Rectal smooth muscle tissue (tissue), 1 donor: ENCODE measurements around the gene ZC3H12D.
A peak's percentile ranks its signal among the peaks of the same experiment; 100 is the strongest.

Source experiments
- H3K27ac ChIP-seq: one replicate; pipeline ENCODE4 v1.7.0; 2013; ENCODE audit warnings: low read depth, low read length, inconsistent platforms
- H3K27me3 ChIP-seq: one replicate; pipeline ENCODE4 v1.7.0; 2013; ENCODE audit warnings: low read length; ENCODE audit not compliant: control insufficient read depth, insufficient read depth
- H3K36me3 ChIP-seq: one replicate; pipeline ENCODE4 v1.7.0; 2013; ENCODE audit warnings: low read length; ENCODE audit not compliant: control insufficient read depth, insufficient read depth
- H3K4me1 ChIP-seq: one replicate; pipeline ENCODE4 v1.7.0; 2013; ENCODE audit warnings: low read length; ENCODE audit not compliant: control insufficient read depth, insufficient read depth
- H3K4me3 ChIP-seq: one replicate; pipeline ENCODE4 v1.7.0; 2013; ENCODE audit warnings: low read length
- H3K9ac ChIP-seq: one replicate; pipeline ENCODE4 v1.7.0; 2013; ENCODE audit warnings: low read length

Gene ZC3H12D

GRCh38 chr6:149443411-149444181 is 41.2 kb downstream of the ZC3H12D start:
- Histone ChIP-seq H3K27ac (no peak overlapping the region), H3K36me3 (no peaks in the 10 kb centered on the region), H3K4me3 (no peak overlapping the region), H3K9ac (no peak overlapping the region), H3K27me3 (no peaks in the 10 kb centered on the region), H3K4me1 (no peaks in the 10 kb centered on the region)

- Histone ChIP-seq H3K27me3 (no peaks in the 10 kb centered on the region), H3K9ac (no peak overlapping the region), H3K4me1 (no peaks in the 10 kb centered on the region), H3K36me3 (no peaks in the 10 kb centered on the region), H3K4me3 (no peak overlapping the region), H3K27ac (no peak overlapping the region)
Observed at GRCh38 chr6:149441740-149442139, 43.1 kb downstream of the ZC3H12D start.

- H3K4me3 ChIP-seq, result no peak overlapping the region
- no peaks in the 10 kb centered on the region for H3K27me3 ChIP-seq
- no peaks in the 10 kb centered on the region for H3K4me1 ChIP-seq
- H3K36me3 ChIP-seq, result no peaks in the 10 kb centered on the region
- no peak overlapping the region for H3K27ac ChIP-seq
- no peak overlapping the region for H3K9ac ChIP-seq
Observed at GRCh38 chr6:149440735-149441671, 43.8 kb downstream of the ZC3H12D start.

DNA sequence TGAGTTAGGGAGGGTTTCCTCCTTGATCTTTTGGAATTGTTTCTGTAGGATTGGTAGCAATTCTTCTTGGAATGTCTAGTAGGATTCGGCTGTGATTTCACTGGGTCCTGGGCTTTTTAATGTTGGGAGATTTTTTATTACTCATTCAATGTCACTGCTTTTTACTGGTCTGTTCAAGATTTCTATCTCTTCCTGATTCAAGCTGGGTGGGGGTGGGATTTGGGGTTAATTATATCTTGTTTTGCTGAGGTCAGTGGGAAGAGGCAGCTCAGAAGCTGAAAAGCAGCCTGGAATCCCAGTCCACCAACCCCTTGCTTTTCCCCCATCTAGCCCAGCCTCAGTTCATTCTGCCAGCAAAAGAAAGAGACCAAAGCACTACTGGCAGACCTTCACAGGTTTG is 45.2 kb downstream of the ZC3H12D start:
- H3K27ac ChIP-seq, result no peak overlapping the region
- no peak overlapping the region for H3K4me3 ChIP-seq
- no peaks in the 10 kb centered on the region for H3K27me3 ChIP-seq
- H3K9ac ChIP-seq, result no peak overlapping the region
- no peaks in the 10 kb centered on the region for H3K4me1 ChIP-seq
- no peaks in the 10 kb centered on the region for H3K36me3 ChIP-seq

GRCh38 chr6:149438855-149439254 is 46.0 kb downstream of the ZC3H12D start:
- H3K4me1 ChIP-seq, result no peaks in the 10 kb centered on the region
- no peaks in the 10 kb centered on the region for H3K36me3 ChIP-seq
- no peak overlapping the region for H3K4me3 ChIP-seq
- no peaks in the 10 kb centered on the region for H3K27me3 ChIP-seq
- H3K9ac ChIP-seq, result no peak overlapping the region
- no peak overlapping the region for H3K27ac ChIP-seq

DNA sequence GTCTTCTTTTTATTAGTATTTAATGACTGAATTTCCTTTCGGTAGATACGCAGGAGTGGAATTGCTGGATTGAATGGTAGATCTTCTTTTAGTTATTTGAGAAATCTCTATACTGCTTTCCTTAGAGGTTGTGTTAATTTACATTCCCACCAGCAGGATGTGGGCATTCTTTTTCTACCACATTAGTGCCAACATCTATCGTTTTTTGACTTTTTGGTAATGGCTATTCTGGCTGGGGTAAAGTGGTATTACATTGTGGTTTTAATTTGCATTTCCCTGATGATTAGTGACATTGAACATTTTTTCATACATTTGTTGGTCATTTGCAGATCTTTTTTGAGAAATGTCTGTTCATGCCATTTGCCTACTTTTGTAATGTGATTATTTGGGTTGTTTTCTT is 47.6 kb downstream of the ZC3H12D start:
- no peak overlapping the region for H3K27ac ChIP-seq
- no peak overlapping the region for H3K4me3 ChIP-seq
- no peak overlapping the region for H3K9ac ChIP-seq
- H3K36me3 ChIP-seq, result no peaks in the 10 kb centered on the region
- no peaks in the 10 kb centered on the region for H3K27me3 ChIP-seq
- H3K4me1 ChIP-seq, result no peaks in the 10 kb centered on the region

GRCh38 chr6:149436647-149437046 is 48.2 kb downstream of the ZC3H12D start:
- H3K27me3 ChIP-seq, result no peaks in the 10 kb centered on the region
- no peaks in the 10 kb centered on the region for H3K36me3 ChIP-seq
- no peak overlapping the region for H3K4me3 ChIP-seq
- no peaks in the 10 kb centered on the region for H3K4me1 ChIP-seq
- H3K9ac ChIP-seq, result no peak overlapping the region
- no peak overlapping the region for H3K27ac ChIP-seq

- Histone ChIP-seq H3K4me1 (no peaks in the 10 kb centered on the region), H3K27me3 (no peaks in the 10 kb centered on the region), H3K9ac (no peak overlapping the region), H3K4me3 (no peak overlapping the region), H3K27ac (no peak overlapping the region), H3K36me3 (no peaks in the 10 kb centered on the region)
Observed at GRCh38 chr6:149435919-149436586, 48.8 kb downstream of the ZC3H12D start.

DNA sequence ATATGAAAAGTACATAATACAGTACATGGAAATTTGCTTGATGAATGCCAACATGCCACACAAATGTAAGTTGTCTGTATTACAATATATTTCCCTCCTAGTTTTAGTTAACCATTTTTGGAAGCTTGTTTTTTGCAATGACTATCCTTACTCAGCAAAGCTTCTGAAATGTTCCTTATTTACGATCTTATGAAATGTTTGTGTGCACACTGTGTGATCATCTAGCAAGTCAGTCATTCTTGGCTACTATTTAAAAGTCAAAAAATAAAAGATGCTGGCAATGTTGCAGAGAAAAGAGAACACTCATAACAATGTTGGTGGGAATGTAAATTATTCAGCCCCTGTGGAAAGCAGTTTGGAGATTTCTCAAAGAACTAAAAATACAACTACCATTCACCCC is 50.9 kb downstream of the ZC3H12D start:
- H3K27me3 ChIP-seq, result no peaks in the 10 kb centered on the region
- no peak overlapping the region for H3K9ac ChIP-seq
- no peaks in the 10 kb centered on the region for H3K36me3 ChIP-seq
- no peak overlapping the region for H3K27ac ChIP-seq
- H3K4me3 ChIP-seq, result no peak overlapping the region
- no peaks in the 10 kb centered on the region for H3K4me1 ChIP-seq

DNA sequence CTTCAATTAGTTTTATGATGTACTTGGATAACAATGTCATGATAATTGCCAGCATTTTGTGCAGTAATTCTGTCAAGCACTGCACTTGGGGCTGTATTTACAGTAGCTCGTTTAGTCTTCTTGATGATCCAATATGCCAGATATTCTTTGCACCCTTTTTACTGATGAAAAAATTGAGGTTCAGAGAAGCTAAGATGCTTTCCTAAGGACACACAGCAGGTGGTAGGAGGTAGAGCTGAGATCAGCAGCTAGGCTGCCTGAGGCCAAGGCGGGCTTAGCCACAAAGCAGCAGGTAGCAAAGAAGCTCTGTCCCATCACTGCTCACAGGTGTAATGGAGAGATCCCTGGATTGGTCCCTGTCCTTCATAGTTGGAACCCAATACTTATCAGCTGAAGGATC is 51.4 kb downstream of the ZC3H12D start:
- Histone ChIP-seq H3K4me3 (no peak overlapping the region), H3K9ac (peak overlapping the region; percentile 28), H3K27ac (no peak overlapping the region), H3K36me3 (no peaks in the 10 kb centered on the region), H3K4me1 (no peaks in the 10 kb centered on the region), H3K27me3 (no peaks in the 10 kb centered on the region)

DNA sequence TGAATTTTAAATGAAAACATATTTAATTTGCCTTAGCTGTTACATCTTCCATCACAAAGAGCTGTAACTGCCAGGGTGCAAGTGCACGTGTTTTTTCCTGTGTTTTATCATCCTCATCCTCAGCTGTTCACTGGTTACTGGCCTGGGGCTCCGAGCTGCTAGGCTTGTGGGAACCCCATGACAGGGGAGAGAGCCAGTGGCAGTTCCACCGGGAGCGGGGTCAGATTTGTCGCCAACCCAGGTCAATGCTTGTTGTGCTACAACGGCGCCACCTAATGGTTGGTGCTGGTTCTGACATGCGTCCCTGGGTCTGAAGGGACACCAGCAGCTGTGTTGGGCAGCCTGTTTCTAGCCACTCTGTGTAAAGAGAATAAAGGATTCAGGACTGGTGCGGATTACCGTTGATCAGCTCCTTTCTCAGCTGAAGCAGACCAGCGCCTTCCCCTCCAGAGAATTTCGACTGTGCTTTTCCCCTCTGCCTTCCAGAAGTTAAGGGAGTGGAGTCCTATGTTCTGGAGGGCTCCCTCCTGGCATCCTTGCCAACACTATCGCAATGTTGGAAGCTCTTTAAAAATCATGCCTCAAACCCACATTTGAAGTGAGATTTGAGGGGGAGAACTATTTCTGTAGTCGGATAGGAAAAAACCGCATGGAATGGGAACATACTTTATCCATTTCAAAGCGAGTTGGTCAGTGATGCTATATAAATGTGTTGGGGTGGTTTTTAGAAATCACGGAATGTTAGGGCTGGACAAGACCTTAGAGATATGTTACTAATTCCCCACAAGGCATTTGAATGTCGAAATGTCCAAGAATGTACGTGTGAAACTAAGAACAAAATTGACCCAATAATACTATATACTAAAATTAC is 52.7 kb downstream of the ZC3H12D start:
- Histone ChIP-seq H3K4me1 (no peaks in the 10 kb centered on the region), H3K27ac (no peak overlapping the region), H3K4me3 (peak overlapping the region; percentile 51), H3K9ac (no peak overlapping the region), H3K27me3 (no peaks in the 10 kb centered on the region), H3K36me3 (no peaks in the 10 kb centered on the region)
